Breast epithelium (tissue), 4 donors: Measurements from ENCODE around the gene GUCA1A. TPM values are rescaled to one million over a fixed set of nuclear protein-coding genes. Genes with fewer than 3 reads are reported as not detected.

Source experiments
- DNase-seq, 2 donors: peaks; one replicate each; pipeline ENCODE4 v3.0.0-alpha.2; 2019; ENCODE audit warnings: low spot score in 2 of 2
- H3K27ac ChIP-seq, 2 donors: fragments of 200-600 bp; sonication (generic) in 1 of 2; one replicate each; pipeline ENCODE4 v1.5.1; 2016 to 2019; ENCODE audit warnings: mild to moderate bottlenecking in 1 of 2
- H3K27me3 ChIP-seq, 2 donors: fragments of 200-600 bp; sonication (generic) in 1 of 2; one replicate each; pipeline versions ENCODE4 v1.5.1 to v1.6.0; 2017 to 2019; ENCODE audit warnings: control low read depth in 1 of 2, mild to moderate bottlenecking in 1 of 2
- H3K36me3 ChIP-seq: fragments of 200-600 bp; one replicate; pipeline ENCODE4 v1.5.1; 2019
- H3K4me1 ChIP-seq, 2 donors: fragments of 200-600 bp; sonication (generic); one replicate each; pipeline ENCODE4 v1.5.1; 2016 to 2019; ENCODE audit warnings: control low read depth in 1 of 2
- H3K4me3 ChIP-seq, 3 donors: fragments of 200-600 bp; sonication (generic); 1 replicate in 2 of 3; 2 replicates in 1 of 3; pipeline ENCODE4 v1.5.1; 2016 to 2019; ENCODE audit warnings: mild to moderate bottlenecking in 3 of 3, moderate library complexity in 2 of 3
- H3K9me3 ChIP-seq, 2 donors: fragments of 200-600 bp; sonication (generic) in 1 of 2; one replicate each; pipeline ENCODE4 v1.5.1; 2016 to 2019; ENCODE audit warnings: control low read depth in 1 of 2
- POLR2A ChIP-seq: fragments of 450-650 bp; IDR thresholded peaks from one replicate; pipeline ENCODE4 v1.6.1; 2016; ENCODE audit warnings: antibody characterized with exemption, mild to moderate bottlenecking, moderate library complexity
- POLR2AphosphoS5 ChIP-seq, 3 donors: sonication (generic); formaldehyde crosslinking; IDR thresholded peaks; one replicate each; pipeline ENCODE4 v1.6.1; 2017; ENCODE audit warnings: antibody characterized with exemption in 3 of 3
- intact Hi-C: fragments of 100-400 bp; cut with DNase I; formaldehyde crosslinking; loops from one replicate; pipeline ENCODE4 v1.15.1; 2023; ENCODE audit warnings: low total_unique reads
- total RNA-seq, 3 donors: library from RNA; depleted of rRNA; stranded (reverse); fragments of >200 nt; gene quantifications; one replicate each; pipeline ENCODE4 v1.1.0, GENCODE V29; 2016
- TF ChIP-seq, protein P1 (sequence below), 3 donors: fragments of 450-650 bp; IDR thresholded peaks; one replicate each; pipeline ENCODE4 v1.5.1; 2016 to 2017; ENCODE audit warnings: antibody characterized with exemption in 3 of 3, mild to moderate bottlenecking in 3 of 3, moderate library complexity in 3 of 3

The GUCA1A gene
- total RNA-seq, 3 donors from 2014 or later, result not detected

DNA sequence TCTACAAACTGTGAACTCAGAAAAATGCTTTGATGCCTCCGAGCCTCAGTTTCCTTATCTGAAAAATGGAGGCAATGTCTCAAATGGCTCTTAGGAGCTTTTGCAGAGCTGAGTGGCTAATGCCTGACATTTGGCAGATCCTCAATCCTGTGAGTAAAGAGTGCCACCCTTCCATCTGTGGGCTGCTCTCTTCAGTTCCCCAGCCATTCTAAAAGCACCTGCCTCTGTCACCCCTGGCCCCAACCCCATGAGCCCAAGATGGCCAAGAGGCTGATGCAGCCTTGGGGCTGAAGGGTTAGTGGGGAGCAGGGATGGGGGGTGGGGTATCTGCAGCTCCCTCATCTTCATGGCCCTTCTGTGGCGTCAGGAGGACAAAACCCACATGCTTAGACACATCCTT lies 14.5 kb upstream of the GUCA1A start:
- Histone ChIP-seq H3K4me3 (no peak overlapping the region), H3K9me3 (no peaks in the 10 kb centered on the region), H3K4me1 (no peaks in the 10 kb centered on the region), H3K27me3 (no peaks in the 10 kb centered on the region), H3K36me3 (no peaks in the 10 kb centered on the region), H3K27ac (no peak overlapping the region)
- TF ChIP-seq POLR2AphosphoS5 (IDR thresholded peaks at IDR 0.05), result no peak
- TF ChIP-seq, protein P1, sequence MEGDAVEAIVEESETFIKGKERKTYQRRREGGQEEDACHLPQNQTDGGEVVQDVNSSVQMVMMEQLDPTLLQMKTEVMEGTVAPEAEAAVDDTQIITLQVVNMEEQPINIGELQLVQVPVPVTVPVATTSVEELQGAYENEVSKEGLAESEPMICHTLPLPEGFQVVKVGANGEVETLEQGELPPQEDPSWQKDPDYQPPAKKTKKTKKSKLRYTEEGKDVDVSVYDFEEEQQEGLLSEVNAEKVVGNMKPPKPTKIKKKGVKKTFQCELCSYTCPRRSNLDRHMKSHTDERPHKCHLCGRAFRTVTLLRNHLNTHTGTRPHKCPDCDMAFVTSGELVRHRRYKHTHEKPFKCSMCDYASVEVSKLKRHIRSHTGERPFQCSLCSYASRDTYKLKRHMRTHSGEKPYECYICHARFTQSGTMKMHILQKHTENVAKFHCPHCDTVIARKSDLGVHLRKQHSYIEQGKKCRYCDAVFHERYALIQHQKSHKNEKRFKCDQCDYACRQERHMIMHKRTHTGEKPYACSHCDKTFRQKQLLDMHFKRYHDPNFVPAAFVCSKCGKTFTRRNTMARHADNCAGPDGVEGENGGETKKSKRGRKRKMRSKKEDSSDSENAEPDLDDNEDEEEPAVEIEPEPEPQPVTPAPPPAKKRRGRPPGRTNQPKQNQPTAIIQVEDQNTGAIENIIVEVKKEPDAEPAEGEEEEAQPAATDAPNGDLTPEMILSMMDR (IDR thresholded peaks at IDR 0.05), result no peak
- TF ChIP-seq POLR2A, result no peak
- intact Hi-C loops, result no loop called here
- no peak for DNase-seq

DNA sequence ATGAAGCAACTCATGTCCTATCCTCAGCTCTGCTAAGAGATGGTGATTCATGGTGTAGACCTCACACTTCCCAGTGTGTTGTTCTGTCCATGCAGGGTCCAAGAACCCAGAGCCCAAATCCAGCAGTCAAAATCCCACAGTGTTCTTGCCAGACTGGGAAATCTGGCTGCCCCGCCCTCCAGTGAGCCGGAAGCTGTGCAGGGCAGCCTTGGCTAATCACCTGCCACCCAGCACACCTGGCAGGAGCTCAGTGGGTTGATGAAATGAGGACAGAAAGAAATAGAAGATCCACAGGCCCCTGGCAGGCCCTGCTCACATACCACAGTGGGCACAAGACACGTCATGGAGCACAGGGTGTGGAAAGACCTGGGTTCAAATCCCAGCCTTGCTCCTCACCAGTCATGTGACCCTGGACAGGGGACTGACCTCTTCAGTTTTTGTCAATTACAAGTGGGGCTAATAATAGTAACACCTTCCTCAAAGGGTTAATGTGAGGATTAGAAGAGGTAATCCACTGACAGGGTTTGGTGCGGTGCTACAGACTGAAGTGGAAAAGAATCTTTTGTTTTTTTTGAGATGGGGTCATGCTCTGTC lies 13.6 kb upstream of the GUCA1A start:
- no peaks in the 10 kb centered on the region for H3K9me3 ChIP-seq
- intact Hi-C loops, result loop anchor here (10.0 kb wide), 1 partner anchor 85 kb away; no protein-coding TSS in a partner anchor
- no peak overlapping the region for H3K27ac ChIP-seq
- no peak for DNase-seq
- H3K27me3 ChIP-seq, result no peaks in the 10 kb centered on the region
- no peaks in the 10 kb centered on the region for H3K36me3 ChIP-seq
- TF ChIP-seq, protein P1 (IDR thresholded peaks at IDR 0.05), result no peak
- TF ChIP-seq POLR2A, result no peak
- TF ChIP-seq POLR2AphosphoS5 (IDR thresholded peaks at IDR 0.05), result no peak
- no peaks in the 10 kb centered on the region for H3K4me1 ChIP-seq
- H3K4me3 ChIP-seq, result no peak overlapping the region

DNA sequence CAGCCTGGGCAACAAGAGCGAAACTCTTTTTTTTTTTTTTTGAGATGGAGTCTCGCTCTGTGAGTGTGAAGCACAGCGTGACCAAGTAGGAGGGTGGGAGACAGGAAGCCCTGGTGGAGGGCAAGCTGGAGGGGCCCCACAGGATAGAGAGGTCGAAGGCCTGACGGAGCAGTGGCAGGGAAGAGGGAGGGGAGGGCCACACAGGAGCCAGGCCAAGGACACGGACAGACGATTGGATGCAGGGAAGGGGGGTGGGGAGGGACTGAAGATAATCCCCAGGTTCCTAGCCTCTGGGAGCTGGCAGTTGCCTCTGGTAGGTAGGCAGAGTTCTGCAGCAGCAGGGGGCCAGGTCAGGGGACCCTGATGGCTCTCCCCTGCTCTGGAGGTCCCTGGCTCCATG lies 10.8 kb upstream of the GUCA1A start:
- intact Hi-C loops, result loop anchor here (10.0 kb wide), 1 partner anchor 88 kb away; no protein-coding TSS in a partner anchor
- Histone ChIP-seq H3K36me3 (no peaks in the 10 kb centered on the region), H3K4me3 (no peak overlapping the region), H3K27me3 (no peaks in the 10 kb centered on the region), H3K4me1 (no peaks in the 10 kb centered on the region), H3K9me3 (no peaks in the 10 kb centered on the region), H3K27ac (no peak overlapping the region)
- TF ChIP-seq POLR2A (no peak), POLR2AphosphoS5 (IDR thresholded peaks at IDR 0.05) (no peak)
- TF ChIP-seq, protein P1 (IDR thresholded peaks at IDR 0.05), result no peak
- DNase-seq, result no peak

DNA sequence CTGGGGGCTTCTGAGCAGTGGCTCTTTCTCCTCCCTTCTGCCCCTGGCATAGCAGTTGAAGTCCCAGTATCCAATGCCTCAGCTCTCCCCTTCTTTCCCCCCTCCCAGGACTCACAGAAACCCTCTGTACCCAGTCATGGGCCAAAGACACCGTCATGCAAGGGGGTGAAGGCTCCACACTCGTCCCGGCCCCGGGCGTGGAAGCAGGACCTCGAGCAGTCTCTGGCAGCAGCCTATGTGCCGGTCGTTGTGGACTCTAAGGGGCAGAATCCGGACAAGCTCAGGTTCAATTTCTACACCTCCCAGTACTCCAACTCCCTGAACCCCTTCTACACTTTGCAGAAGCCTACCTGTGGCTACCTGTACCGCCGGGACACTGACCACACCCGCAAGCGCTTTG lies 10.4 kb upstream of the GUCA1A start:
- TF ChIP-seq, protein P1 (IDR thresholded peaks at IDR 0.05), result no peak
- H3K4me1 ChIP-seq, result no peaks in the 10 kb centered on the region
- H3K4me3 ChIP-seq, result no peak overlapping the region
- H3K36me3 ChIP-seq, result no peaks in the 10 kb centered on the region
- no peak for DNase-seq
- H3K9me3 ChIP-seq, result no peaks in the 10 kb centered on the region
- no peaks in the 10 kb centered on the region for H3K27me3 ChIP-seq
- intact Hi-C loops, result loop anchor here (10.0 kb wide), 1 partner anchor 88 kb away; no protein-coding TSS in a partner anchor
- H3K27ac ChIP-seq, result no peak overlapping the region

DNA sequence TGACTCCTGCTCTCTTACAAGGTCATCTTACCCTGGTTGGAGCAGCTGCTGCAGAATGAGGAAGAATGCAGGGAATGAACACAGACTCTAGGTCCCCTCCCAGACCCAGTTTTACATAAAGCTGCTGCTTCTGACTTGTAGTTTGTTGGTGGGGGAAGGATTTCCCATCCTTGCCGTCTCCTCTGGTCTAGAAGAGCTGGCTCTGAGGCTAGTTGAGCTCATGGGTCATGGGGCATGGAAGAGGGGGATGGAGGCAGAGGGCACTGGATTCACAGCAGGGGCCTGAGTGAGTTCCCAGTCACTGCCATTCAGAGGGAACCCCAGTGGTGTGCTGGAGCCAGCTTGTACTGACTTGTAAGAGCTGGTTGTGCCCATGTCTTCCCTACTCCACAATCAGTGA lies 9.2 kb upstream of the GUCA1A start:
- no peak for DNase-seq

More for the DNA sequence above, 9.2 kb upstream of the GUCA1A start:
- Histone ChIP-seq H3K4me3 (no peak overlapping the region), H3K36me3 (no peaks in the 10 kb centered on the region), H3K4me1 (no peaks in the 10 kb centered on the region), H3K27ac (no peak overlapping the region), H3K9me3 (no peaks in the 10 kb centered on the region), H3K27me3 (no peaks in the 10 kb centered on the region)
- intact Hi-C loops, result loop anchor here (10.0 kb wide), 1 partner anchor 89 kb away; no protein-coding TSS in a partner anchor
- TF ChIP-seq, protein P1 (IDR thresholded peaks at IDR 0.05), result no peak
- TF ChIP-seq POLR2AphosphoS5 (IDR thresholded peaks at IDR 0.05), result no peak
- TF ChIP-seq POLR2A, result no peak
